H9 (cell line): ENCODE data around the gene RTP2. TPM values are rescaled to one million over a fixed set of nuclear protein-coding genes. Genes with fewer than 3 reads are reported as not detected.

Experiments used
- DNase-seq: peaks from one replicate; pipeline ENCODE4 v3.0.0-alpha.2; 2017
- H2AFZ ChIP-seq: one replicate; pipeline ENCODE4 v1.6.1; 2013; ENCODE audit warnings: mild to moderate bottlenecking, low read length, control low read depth, moderate library complexity
- H2AK5ac ChIP-seq: 2 replicates; pipeline ENCODE4 v1.6.1; 2013; ENCODE audit warnings: low read length, control low read depth, mixed read lengths; ENCODE audit not compliant: insufficient read length
- H2BK120ac ChIP-seq: one replicate; pipeline ENCODE4 v1.6.1; 2013; ENCODE audit warnings: low read depth, mild to moderate bottlenecking, low read length, control low read depth, inconsistent platforms; ENCODE audit not compliant: poor library complexity, severe bottlenecking
- H2BK12ac ChIP-seq: 2 replicates; pipeline ENCODE4 v1.6.1; 2013; ENCODE audit warnings: low read length, control low read depth, mixed read lengths, low read depth; ENCODE audit not compliant: insufficient read length
- H2BK15ac ChIP-seq: 2 replicates; pipeline ENCODE4 v1.6.1; 2013; ENCODE audit warnings: low read depth, low read length, control low read depth
- H2BK20ac ChIP-seq: one replicate; pipeline ENCODE4 v1.6.1; 2013; ENCODE audit warnings: low read depth, mild to moderate bottlenecking, low read length, control low read depth, inconsistent platforms; ENCODE audit not compliant: poor library complexity, severe bottlenecking
- H2BK5ac ChIP-seq: 2 replicates; pipeline ENCODE4 v1.6.1; 2013; ENCODE audit warnings: low read length, control low read depth, mixed read lengths; ENCODE audit not compliant: insufficient read length
- H3K14ac ChIP-seq: 2 replicates; pipeline ENCODE4 v1.6.1; 2013; ENCODE audit warnings: low read length, control low read depth; ENCODE audit not compliant: insufficient read depth
- H3K18ac ChIP-seq: 2 replicates; pipeline ENCODE4 v1.6.1; 2013; ENCODE audit warnings: low read depth, mild to moderate bottlenecking, mixed read lengths, low read length, control low read depth; ENCODE audit not compliant: insufficient read length
- H3K23ac ChIP-seq: 2 replicates; pipeline ENCODE4 v1.6.1; 2013; ENCODE audit warnings: low read length, control low read depth, mixed read lengths, low read depth; ENCODE audit not compliant: insufficient read length
- H3K23me2 ChIP-seq: 2 replicates; pipeline ENCODE4 v1.6.1; 2013; ENCODE audit warnings: low read depth, mild to moderate bottlenecking, mixed read lengths, low read length, control low read depth; ENCODE audit not compliant: insufficient read length, poor library complexity, severe bottlenecking
- H3K27ac ChIP-seq: 2 replicates; pipeline ENCODE4 v1.5.1; 2013; ENCODE audit warnings: low read length, control low read depth, mixed read lengths, low read depth; ENCODE audit not compliant: insufficient read length
- H3K27me3 ChIP-seq: 2 replicates; pipeline ENCODE4 v1.6.1; 2013; ENCODE audit warnings: low read length, control low read depth, inconsistent platforms; ENCODE audit not compliant: insufficient read depth
- H3K4ac ChIP-seq: 2 replicates; pipeline ENCODE4 v1.6.1; 2013; ENCODE audit warnings: low read depth, mild to moderate bottlenecking, control low read depth, inconsistent platforms, low read length, moderate library complexity
- H3K4me1 ChIP-seq: 2 replicates; pipeline ENCODE4 v1.6.1; 2013; ENCODE audit warnings: low read length, control low read depth, inconsistent platforms; ENCODE audit not compliant: insufficient read depth
- H3K4me2 ChIP-seq: 2 replicates; pipeline ENCODE4 v1.6.1; 2013; ENCODE audit warnings: low read length, control low read depth, mixed read lengths; ENCODE audit not compliant: insufficient read length, insufficient read depth
- H3K56ac ChIP-seq: 2 replicates; pipeline ENCODE4 v1.6.1; 2013; ENCODE audit warnings: low read depth, mild to moderate bottlenecking, mixed read lengths, low read length, control low read depth; ENCODE audit not compliant: insufficient read length
- H3K79me1 ChIP-seq: 2 replicates; pipeline ENCODE4 v1.6.1; 2013; ENCODE audit warnings: low read depth, mild to moderate bottlenecking, moderate library complexity, low read length, control low read depth, inconsistent platforms; ENCODE audit not compliant: insufficient read depth, poor library complexity, severe bottlenecking
- H3K79me2 ChIP-seq: 2 replicates; pipeline ENCODE4 v1.6.1; 2013; ENCODE audit warnings: low read length, control low read depth, inconsistent platforms; ENCODE audit not compliant: insufficient read depth
- H3K9ac ChIP-seq: 2 replicates; pipeline ENCODE4 v1.6.1; 2013; ENCODE audit warnings: low read length, control low read depth, mixed read lengths; ENCODE audit not compliant: insufficient read length; ENCODE audit errors: extremely low read depth
- H3K9me3 ChIP-seq: one replicate; pipeline ENCODE4 v1.6.1; 2013; ENCODE audit warnings: low read depth, low read length, inconsistent platforms; ENCODE audit not compliant: control insufficient read depth
- H3T11ph ChIP-seq: one replicate; pipeline ENCODE4 v1.6.1; 2013; ENCODE audit warnings: mild to moderate bottlenecking, low read length, control low read depth, inconsistent platforms
- H4K20me1 ChIP-seq: one replicate; pipeline ENCODE4 v1.6.1; 2013; ENCODE audit not compliant: control insufficient read depth, insufficient read length, insufficient read depth
- H4K5ac ChIP-seq: 2 replicates; pipeline ENCODE4 v1.6.1; 2013; ENCODE audit warnings: low read depth, mild to moderate bottlenecking, mixed read lengths, low read length, control low read depth; ENCODE audit not compliant: insufficient read length
- H4K8ac ChIP-seq: replicated peaks from 2 replicates; pipeline ENCODE4 v1.6.1; 2013; ENCODE audit warnings: low read length, control low read depth, mixed read lengths, low read depth; ENCODE audit not compliant: insufficient read length
- H4K91ac ChIP-seq: 2 replicates; pipeline ENCODE4 v1.6.1; 2013; ENCODE audit warnings: low read depth, mild to moderate bottlenecking, moderate library complexity, mixed read lengths, low read length, control low read depth; ENCODE audit not compliant: insufficient read length
- H3K27ac Mint-ChIP-seq, 3 experiments: 2 replicates in 2 of 3; 3 replicates in 1 of 3; pipeline ENCODE4 v1.8.0; 2020 to 2021; ENCODE audit warnings: mixed read lengths in 3 of 3, mild to moderate bottlenecking in 1 of 3, moderate library complexity in 1 of 3
- H3K27me3 Mint-ChIP-seq: 2 replicates; pipeline ENCODE4 v1.8.0; 2021; ENCODE audit warnings: low read depth, mild to moderate bottlenecking, moderate library complexity, mixed read lengths
- H3K36me3 Mint-ChIP-seq, 3 experiments: 2 replicates in 2 of 3; 3 replicates in 1 of 3; pipeline ENCODE4 v1.8.0; 2020 to 2021; ENCODE audit warnings: low read depth in 3 of 3, mixed read lengths in 3 of 3; ENCODE audit not compliant: insufficient read depth in 1 of 3
- H3K4me1 Mint-ChIP-seq, 2 experiments: 2 replicates each; pipeline ENCODE4 v1.8.0; 2020; ENCODE audit warnings: mixed read lengths in 2 of 2
- H3K4me3 Mint-ChIP-seq, 2 experiments: 2 replicates in 1 of 2; 3 replicates in 1 of 2; pipeline ENCODE4 v1.8.0; 2020 to 2021; ENCODE audit warnings: mild to moderate bottlenecking in 2 of 2, mixed read lengths in 2 of 2, moderate library complexity in 1 of 2
- H3K9me3 Mint-ChIP-seq, 2 experiments: 2 replicates in 1 of 2; 3 replicates in 1 of 2; pipeline ENCODE4 v1.8.0; 2020; ENCODE audit warnings: mild to moderate bottlenecking in 2 of 2, mixed read lengths in 2 of 2, moderate library complexity in 1 of 2
- WGBS: extraction: QIAGEN DNeasy Blood & Tissue Kit; methylation state at CpG from one replicate; pipeline ENCODE4 v1.1.7; 2013; ENCODE audit warnings: missing lambda C conversion rate, low lambda C conversion rate, mixed read lengths; ENCODE audit not compliant: insufficient read length; ENCODE audit errors: extremely low coverage; 5-methylcytosine and 5-hydroxymethylcytosine counted together
- long read RNA-seq: library from polyadenylated mRNA; unstranded; transcript quantifications from one replicate; pipeline ENCODE4 v2.0.0, GENCODE V29; 2020
- total RNA-seq: library from RNA; stranded (reverse); gene quantifications from 2 replicates; pipeline ENCODE4 v1.2.1, GENCODE V29; 2021
- TF ChIP-seq, protein P1 (sequence below): fragments of 200-600 bp; sonication (generic); conservative IDR thresholded peaks from 3 replicates; pipeline ENCODE4 v1.8.0; 2021; ENCODE audit warnings: antibody characterized with exemption, mild to moderate bottlenecking

RTP2 gene, protein sequence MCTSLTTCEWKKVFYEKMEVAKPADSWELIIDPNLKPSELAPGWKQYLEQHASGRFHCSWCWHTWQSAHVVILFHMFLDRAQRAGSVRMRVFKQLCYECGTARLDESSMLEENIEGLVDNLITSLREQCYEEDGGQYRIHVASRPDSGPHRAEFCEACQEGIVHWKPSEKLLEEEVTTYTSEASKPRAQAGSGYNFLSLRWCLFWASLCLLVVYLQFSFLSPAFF
- not detected in 2 replicates for total RNA-seq
- long read RNA-seq = 0 reads

DNA sequence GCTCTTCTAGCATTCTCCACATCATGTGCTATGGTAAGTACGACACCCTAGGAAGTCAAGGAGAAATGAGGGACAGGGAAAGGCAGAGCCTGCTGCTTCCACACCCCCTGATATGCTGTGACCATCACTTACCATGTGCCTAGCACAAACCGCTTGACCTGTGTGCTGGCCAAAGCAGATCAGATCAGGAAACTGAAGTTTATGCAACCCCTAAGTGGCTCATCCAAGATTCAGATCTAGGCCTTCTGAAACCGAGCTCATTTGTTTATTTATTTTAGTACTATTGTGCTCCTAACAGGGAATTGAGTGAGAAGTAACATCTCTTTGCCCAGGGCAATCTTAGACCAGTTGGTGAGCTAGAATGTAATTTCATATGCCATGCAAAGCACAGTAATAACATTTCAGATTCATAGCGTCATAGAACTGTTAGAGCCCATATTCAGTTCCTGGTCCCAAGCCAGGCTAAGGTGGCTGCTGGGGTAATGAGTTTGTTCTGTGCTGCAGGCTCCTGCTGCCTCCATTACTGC, at the start of gene RTP2:
Gene RTP2, minus strand, starts transcription at position 51 of the 527 bp plus-strand sequence. CDS start 429 bp downstream, outside the sequence.
- DNase-seq = no peak
- Histone ChIP-seq H3K9me3 (no peaks in the 10 kb centered on the region), H2BK15ac (no peak within 1 kb of the TSS), H4K5ac (no peak within 1 kb of the TSS), H3K14ac (peak within 1 kb of the TSS; percentile 13; the same call in 1 of the 2 replicates), H3K79me1 (no peaks in the 10 kb centered on the region), H3K27me3 (no peaks in the 10 kb centered on the region), H3K4me1 (no peaks in the 10 kb centered on the region), H3K79me2 (no peaks in the 10 kb centered on the region), H3K4ac (no peak within 1 kb of the TSS), H4K8ac (no peak within 1 kb of the TSS), H3K18ac (peak within 1 kb of the TSS; percentile 48), H2BK5ac (peak within 1 kb of the TSS; percentile 18), H2AFZ (no peak within 1 kb of the TSS), H3K27ac (no peak within 1 kb of the TSS), H3K4me2 (no peak within 1 kb of the TSS), H2BK20ac (no peak within 1 kb of the TSS), H2AK5ac (no peak within 1 kb of the TSS), H3K23me2 (no peaks in the 10 kb centered on the region), H3K23ac (no peak within 1 kb of the TSS), H4K91ac (no peak within 1 kb of the TSS), H2BK12ac (no peak within 1 kb of the TSS), H3K9ac (no peak within 1 kb of the TSS), H3T11ph (no peak within 1 kb of the TSS), H4K20me1 (no peaks in the 10 kb centered on the region), H2BK120ac (no peak within 1 kb of the TSS), H3K56ac (peak within 1 kb of the TSS; percentile 94)
- no peaks in the 10 kb centered on the region for H3K4me1 Mint-ChIP-seq
- TF ChIP-seq, protein P1, sequence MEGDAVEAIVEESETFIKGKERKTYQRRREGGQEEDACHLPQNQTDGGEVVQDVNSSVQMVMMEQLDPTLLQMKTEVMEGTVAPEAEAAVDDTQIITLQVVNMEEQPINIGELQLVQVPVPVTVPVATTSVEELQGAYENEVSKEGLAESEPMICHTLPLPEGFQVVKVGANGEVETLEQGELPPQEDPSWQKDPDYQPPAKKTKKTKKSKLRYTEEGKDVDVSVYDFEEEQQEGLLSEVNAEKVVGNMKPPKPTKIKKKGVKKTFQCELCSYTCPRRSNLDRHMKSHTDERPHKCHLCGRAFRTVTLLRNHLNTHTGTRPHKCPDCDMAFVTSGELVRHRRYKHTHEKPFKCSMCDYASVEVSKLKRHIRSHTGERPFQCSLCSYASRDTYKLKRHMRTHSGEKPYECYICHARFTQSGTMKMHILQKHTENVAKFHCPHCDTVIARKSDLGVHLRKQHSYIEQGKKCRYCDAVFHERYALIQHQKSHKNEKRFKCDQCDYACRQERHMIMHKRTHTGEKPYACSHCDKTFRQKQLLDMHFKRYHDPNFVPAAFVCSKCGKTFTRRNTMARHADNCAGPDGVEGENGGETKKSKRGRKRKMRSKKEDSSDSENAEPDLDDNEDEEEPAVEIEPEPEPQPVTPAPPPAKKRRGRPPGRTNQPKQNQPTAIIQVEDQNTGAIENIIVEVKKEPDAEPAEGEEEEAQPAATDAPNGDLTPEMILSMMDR = no peak
- no peak within 1 kb of the TSS for H3K27ac Mint-ChIP-seq
- no peaks in the 10 kb centered on the region; a peak in 1 of 5 replicates for H3K9me3 Mint-ChIP-seq
- no peaks in the 10 kb centered on the region for H3K36me3 Mint-ChIP-seq
- no peaks in the 10 kb centered on the region; the same call in 1 of the 2 replicates for H3K27me3 Mint-ChIP-seq
- no CpG with 5 or more reads among the region's 4 CpGs for WGBS
- H3K4me3 Mint-ChIP-seq = no peak within 1 kb of the TSS
